NCI-H460 (cell line): ENCODE data around the gene SYDE1. TPM values are rescaled to one million over a fixed set of nuclear protein-coding genes. Genes with fewer than 3 reads are reported as not detected.

Experiments used
- DNase-seq: peaks from one replicate; pipeline ENCODE4 v3.0.0-alpha.2; 2016; ENCODE audit warnings: low read depth; ENCODE audit errors: extremely low read depth
- small RNA-seq, 2 experiments: library from RNA; depleted of rRNA; stranded (forward); fragments of <200 nt; gene quantifications; one replicate each; pipeline ENCODE3, GENCODE V24; 2014
- total RNA-seq: library from RNA; depleted of rRNA; stranded (reverse); fragments of >200 nt; shearing (Covaris generic); gene quantifications from 2 replicates; pipeline ENCODE4 v1.2.3, GENCODE V29; 2014; rRNA removed

The SYDE1 gene
- total RNA-seq, 1 experiment from 2014 or later, result 10.8 TPM

- peak; percentile 32 for DNase-seq
These were observed 54.1 kb downstream of the SYDE1 start for GRCh38 chr19:15161028-15161984.

Small RNA genes within 50 kb of the gene (small RNA-seq; reads per million reads assigned to genes)
- 0 reads per million in 2 experiments for gene RNU6-782P

Other genes starting within 250 kb of the SYDE1 start
- not detected in 2 replicates for gene OR7A17, start 221.3 kb upstream of the SYDE1 start, total RNA-seq
- not detected in 2 replicates for gene OR7C2, start 165.9 kb upstream of the SYDE1 start, total RNA-seq
- gene SLC1A6, start 127.5 kb upstream of the SYDE1 start, total RNA-seq, result not detected in 2 replicates
- gene CASP14, start 57.9 kb upstream of the SYDE1 start, total RNA-seq, result not detected in 2 replicates
- gene OR1I1, start 25.2 kb upstream of the SYDE1 start, total RNA-seq, result not detected in 2 replicates
- 47.3 and 50.5 TPM in 2 replicates for gene NOTCH3, start 93.6 kb downstream of the SYDE1 start, total RNA-seq
- gene EPHX3, start 125.0 kb downstream of the SYDE1 start, total RNA-seq, result 0.17 and 0.22 TPM in 2 replicates
- gene BRD4, start 225.1 kb downstream of the SYDE1 start, total RNA-seq, result 23.4 and 23.9 TPM in 2 replicates